ENCODE data around the gene DNASE1L2. TPM values are rescaled to one million over a fixed set of nuclear protein-coding genes. Genes with fewer than 3 reads are reported as not detected.

The DNASE1L2 gene
- total RNA-seq, 1 donor from 2014 or later, result 0.39 TPM

DNA sequence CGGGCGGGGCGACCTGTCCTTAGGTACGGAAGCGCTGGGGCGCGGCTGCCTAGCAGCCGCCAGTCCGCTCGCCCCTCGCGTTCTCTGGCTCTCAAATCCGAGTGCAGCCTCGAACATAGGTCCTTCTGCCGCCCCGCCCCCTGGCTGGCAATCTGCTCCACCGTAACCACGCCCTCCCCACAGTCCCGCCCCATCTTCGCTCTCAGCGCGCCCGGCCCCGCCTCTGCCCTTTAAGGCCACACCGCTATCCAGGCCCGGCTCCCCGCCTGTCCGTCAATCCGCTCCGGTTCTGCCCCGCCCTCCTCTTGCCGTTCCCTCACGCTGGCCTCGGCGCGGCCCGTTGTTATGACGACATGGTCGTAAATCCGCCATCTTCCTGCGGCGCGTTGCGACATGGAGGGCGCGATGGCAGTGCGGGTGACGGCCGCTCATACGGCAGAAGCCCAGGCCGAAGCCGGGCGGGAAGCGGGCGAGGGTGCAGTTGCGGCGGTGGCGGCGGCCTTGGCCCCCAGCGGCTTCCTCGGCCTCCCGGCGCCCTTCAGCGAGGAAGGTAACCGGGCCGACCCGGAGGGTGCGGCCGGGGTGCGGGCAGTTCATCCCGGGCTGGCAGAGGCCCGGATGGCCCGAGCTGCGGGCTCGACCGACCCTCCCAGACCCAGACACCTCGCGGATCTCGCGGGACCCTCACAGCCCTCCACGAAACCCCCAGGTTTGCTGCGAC lies 12.9 kb upstream of the DNASE1L2 start, which contains the start of gene E4F1:
Gene E4F1, plus strand, starts transcription at position 371 of the 721 bp plus-strand sequence. Its CDS starts 23 bp downstream, at position 394.
- DNase-seq (ENCODE audit: low spot score), result peak; percentile 100

- no peak for DNase-seq (ENCODE audit: low spot score)
Observed at GRCh38 chr16:2223942-2224486, 12.2 kb upstream of the DNASE1L2 start.

DNA sequence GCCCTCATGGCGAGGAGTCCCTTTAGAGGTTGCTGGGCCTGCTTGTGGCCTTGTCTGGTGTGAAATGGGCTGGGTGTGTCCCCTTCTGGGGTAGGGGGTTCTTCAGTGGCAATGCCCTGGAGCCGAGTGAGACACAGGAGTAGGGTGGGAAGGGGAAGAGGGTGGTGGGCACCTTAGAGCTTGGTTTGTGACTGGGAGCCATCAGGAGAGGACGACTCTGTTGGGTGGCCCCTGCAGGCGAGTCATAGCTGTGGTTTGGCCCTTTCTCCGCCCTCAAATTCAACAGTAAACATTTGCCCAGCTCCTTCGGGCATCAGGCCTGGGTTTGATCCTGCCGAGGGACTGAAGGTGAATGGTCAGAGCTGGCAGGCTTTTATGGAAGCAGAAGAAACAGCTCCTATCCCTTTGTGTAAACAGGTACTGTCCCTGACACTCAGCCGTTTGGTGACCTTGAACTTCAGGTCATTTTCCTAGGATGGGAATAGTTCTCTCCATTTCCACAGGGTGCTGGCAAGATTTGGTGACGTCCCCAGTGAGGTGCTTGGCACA lies 9.9 kb upstream of the DNASE1L2 start:
- no peak for DNase-seq (ENCODE audit: low spot score)

DNA sequence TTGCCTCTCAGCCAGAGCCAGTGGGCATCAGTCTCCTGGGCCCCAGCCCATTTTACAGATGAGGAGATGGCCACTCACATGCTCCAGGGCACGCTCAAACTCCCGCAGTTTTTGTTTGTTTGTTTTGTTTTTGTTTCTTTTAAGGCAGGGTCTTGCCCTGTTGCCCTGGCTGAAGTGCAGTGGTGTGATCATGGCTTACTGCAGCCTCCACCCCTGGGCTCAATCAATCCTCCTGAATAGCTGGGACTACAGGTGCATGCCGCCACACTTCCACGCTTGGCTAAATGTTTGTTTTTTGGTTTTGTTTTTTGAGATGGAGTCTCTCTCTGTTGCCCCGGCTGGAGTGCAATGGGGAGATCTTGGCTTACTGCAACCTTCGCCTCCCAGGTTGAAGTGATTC lies 9.3 kb upstream of the DNASE1L2 start:
- no peak for DNase-seq (ENCODE audit: low spot score)

- DNase-seq (ENCODE audit: low spot score), result no peak
Observed at GRCh38 chr16:2228161-2228824, 8.0 kb upstream of the DNASE1L2 start.

- no peak for DNase-seq (ENCODE audit: low spot score)
Observed at GRCh38 chr16:2229091-2229490, 7.2 kb upstream of the DNASE1L2 start.

- no peak for DNase-seq (ENCODE audit: low spot score)
Observed at GRCh38 chr16:2229632-2230250, 6.5 kb upstream of the DNASE1L2 start.

- DNase-seq (ENCODE audit: low spot score), result no peak
Observed at GRCh38 chr16:2230376-2230775, 5.9 kb upstream of the DNASE1L2 start.

DNA sequence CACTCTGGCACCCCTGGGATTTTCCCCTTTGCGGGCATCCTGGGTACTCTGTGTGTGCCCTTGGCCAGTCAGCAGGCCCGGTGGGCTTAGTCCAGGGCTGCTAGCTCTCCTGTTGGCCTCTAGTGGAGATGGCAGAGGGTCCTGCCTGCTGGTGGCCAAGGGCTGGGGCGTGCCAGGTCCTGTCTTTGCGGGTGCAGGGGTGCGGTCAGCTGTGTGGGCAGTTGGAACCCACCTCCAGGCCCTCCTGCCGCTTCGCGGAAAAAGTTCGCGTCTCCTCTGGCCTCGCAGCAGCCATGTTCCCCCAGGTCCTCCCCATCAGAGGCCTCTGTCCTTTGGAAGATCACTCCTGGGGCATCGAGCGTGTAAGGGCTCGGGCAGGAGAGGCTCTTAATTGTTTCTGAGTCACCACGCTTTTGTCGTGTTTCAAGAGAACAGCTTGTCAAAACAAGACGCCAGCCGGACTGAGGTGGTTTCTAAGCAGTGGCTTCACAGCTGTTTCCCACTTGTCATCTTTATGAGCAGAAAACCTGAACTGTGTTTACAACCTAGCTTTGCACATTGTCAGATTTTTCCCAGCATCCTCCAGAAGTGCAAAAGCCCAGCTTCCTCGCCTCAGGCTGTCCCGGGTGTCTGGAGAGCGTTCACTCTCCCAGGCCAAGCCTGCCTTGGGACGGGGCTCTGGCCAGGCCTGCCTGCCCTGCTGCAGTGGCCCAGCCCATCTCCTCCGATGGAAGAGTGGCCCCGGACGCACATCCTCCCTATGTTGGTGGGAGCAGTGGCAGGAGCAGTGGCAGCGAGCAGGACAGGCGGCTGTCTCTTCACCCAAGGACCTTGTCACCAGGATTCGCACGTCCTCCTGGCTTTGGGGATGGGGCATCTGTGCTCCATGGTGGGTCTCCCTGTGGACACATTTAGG lies 5.0 kb upstream of the DNASE1L2 start:
- no peak for DNase-seq (ENCODE audit: low spot score)

DNA sequence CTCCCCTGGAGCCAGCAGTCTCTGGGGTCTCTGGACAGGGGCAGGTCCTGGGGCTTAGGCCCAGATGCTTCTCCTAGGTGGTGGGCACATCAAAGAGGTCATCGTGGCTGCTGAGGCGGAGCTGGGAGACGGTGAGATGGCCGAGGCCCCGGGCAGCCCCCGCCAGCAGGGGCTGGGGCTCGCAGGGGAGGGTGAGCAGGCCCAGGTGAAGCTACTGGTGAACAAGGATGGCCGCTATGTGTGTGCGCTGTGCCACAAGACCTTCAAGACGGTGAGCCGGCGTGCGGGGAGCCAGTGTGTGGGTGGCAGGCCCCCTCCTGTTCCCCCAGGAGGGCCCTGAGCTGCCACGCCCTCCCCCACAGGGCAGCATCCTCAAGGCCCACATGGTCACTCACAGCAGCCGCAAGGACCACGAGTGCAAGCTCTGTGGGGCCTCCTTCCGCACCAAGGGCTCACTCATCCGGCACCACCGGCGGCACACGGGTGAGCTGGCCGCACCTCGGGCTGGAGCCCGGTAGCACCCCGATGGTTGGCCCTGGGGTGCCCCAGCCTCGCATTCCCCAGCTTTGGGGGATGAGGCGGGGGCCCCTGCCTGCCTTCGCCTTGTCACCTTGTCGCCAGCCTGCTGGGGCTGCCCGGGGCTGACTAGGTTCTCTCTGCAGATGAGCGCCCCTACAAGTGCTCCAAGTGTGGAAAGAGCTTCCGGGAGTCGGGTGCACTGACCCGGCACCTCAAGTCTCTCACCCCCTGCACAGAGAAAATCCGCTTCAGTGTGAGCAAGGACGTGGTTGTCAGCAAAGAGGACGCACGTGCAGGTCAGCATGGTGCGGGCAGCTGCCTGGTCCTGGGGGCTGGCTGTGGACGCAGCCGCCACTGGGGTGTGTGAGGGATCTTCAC lies 3.9 kb upstream of the DNASE1L2 start:
- no peak for DNase-seq (ENCODE audit: low spot score)

- DNase-seq (ENCODE audit: low spot score), result no peak
Observed at GRCh38 chr16:2233046-2233775, 3.0 kb upstream of the DNASE1L2 start.

DNA sequence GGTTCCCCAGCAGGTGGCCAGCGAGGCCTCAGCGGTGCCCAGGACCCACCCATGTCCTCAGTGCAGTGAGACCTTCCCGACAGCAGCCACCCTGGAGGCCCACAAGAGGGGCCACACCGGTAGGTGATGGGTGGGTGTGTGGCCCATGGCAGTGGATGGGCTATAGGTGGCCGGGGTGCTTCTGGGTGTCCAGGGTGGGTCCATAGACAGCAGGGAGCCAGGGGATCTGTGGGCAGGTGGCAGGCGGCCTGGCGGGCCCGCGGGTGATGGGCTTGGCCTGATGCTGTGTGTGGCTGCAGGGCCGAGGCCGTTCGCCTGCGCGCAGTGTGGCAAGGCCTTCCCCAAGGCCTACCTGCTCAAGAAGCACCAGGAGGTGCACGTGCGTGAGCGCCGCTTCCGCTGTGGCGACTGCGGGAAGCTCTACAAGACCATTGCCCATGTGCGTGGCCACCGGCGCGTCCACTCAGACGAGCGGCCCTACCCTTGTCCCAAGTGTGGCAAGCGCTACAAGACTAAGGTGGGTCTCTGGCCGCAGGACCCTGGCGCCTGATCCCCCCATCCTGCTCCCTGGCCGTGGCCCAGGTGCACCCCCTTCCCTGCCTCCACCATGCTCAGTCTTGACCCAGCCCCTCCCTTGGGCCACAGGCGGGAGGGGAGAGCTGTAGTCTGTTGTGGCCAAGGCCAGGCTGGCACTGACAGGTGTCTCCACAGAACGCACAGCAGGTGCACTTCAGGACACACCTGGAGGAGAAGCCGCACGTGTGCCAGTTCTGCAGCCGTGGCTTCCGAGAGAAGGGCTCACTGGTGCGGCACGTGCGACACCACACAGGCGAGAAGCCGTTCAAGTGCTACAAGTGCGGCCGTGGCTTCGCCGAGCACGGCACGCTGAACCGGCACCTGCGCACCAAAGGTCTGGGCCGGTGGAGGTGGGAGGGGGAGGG lies 2.1 kb upstream of the DNASE1L2 start:
- no peak for DNase-seq (ENCODE audit: low spot score)

GRCh38 chr16:2234813-2235170 lies 1.5 kb upstream of the DNASE1L2 start:
- DNase-seq (ENCODE audit: low spot score), result no peak

- no peak for DNase-seq (ENCODE audit: low spot score)
Observed at GRCh38 chr16:2235234-2235651, 1.0 kb upstream of the DNASE1L2 start.

DNA sequence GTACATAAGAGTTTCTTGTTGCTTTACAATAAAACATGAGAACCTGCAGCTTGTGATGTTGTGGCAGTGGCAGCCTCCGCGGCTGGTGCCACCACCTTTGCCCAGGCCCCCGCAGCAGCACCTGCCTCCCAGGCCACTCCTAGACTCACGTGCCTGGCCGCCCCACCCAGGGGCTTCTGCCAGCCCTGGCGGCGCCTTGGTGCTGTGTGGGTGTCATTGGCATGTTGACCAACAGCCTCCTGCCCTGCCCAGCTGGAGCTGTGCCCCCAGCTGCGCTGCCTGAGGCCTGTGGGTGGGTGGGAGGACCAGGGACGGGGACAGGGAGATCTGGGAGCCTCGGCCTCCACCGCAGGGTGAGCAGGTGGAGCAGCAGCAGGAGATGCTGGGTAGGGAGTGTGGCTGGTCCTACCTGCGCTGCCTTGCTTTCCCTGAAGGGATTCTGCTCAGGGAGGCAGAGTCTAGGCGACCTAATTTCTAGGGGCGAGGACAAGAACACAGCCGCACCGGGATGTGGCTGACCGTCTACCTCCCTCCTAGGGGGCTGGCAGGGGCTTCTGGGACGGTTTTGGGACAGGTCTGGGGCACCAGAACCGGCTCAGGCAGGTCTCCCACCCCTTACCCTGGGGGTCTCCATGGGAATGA lies 428 bp upstream of the DNASE1L2 start:
- DNase-seq (ENCODE audit: low spot score), result no peak

- DNase-seq (ENCODE audit: low spot score), result no peak
Observed at GRCh38 chr16:2237102-2237482, 848 bp downstream of the DNASE1L2 start.

GRCh38 chr16:2237493-2238149 lies 1.4 kb downstream of the DNASE1L2 start:
- no peak for DNase-seq (ENCODE audit: low spot score)
